Measurements from ENCODE around the gene CA7. TPM values are rescaled to one million over a fixed set of nuclear protein-coding genes. Genes with fewer than 3 reads are reported as not detected.

Gene CA7
- total RNA-seq, 1 donor from 2014 or later = not detected

DNA sequence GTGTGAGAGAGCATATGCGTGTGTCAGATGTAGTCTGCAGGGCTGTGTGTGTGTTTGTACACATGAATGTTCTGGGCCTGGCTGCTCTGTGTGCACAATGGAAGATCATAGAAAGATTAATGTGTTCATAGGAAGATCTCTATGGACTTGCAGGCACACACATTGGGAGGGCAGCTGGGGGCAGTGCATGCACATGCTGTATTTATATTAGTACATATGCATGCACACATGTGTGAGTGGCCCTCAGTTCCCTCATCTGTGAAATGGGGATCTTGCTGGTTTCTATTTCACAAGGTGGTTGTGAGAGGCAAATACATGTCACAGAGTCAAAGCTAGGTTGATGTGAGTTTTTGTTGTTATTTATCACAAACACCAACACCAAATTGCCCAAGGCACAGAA lies 2.1 kb downstream of the CA7 start:
- peaks cover 82% of the 10 kb centered on the region for H3K27me3 Mint-ChIP-seq (ENCODE audit: low read depth)
- no peak overlapping the region for H3K27ac Mint-ChIP-seq (ENCODE audit: unreplicated experiment)
- TF ChIP-seq, protein P1, sequence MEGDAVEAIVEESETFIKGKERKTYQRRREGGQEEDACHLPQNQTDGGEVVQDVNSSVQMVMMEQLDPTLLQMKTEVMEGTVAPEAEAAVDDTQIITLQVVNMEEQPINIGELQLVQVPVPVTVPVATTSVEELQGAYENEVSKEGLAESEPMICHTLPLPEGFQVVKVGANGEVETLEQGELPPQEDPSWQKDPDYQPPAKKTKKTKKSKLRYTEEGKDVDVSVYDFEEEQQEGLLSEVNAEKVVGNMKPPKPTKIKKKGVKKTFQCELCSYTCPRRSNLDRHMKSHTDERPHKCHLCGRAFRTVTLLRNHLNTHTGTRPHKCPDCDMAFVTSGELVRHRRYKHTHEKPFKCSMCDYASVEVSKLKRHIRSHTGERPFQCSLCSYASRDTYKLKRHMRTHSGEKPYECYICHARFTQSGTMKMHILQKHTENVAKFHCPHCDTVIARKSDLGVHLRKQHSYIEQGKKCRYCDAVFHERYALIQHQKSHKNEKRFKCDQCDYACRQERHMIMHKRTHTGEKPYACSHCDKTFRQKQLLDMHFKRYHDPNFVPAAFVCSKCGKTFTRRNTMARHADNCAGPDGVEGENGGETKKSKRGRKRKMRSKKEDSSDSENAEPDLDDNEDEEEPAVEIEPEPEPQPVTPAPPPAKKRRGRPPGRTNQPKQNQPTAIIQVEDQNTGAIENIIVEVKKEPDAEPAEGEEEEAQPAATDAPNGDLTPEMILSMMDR (conservative IDR thresholded peaks at IDR 0.05) = no peak
- DNase-seq (ENCODE audit: low read depth, low spot score) = no peak
- H3K4me1 Mint-ChIP-seq = no peaks in the 10 kb centered on the region
- no peaks in the 10 kb centered on the region for H3K9me3 Mint-ChIP-seq
- H3K36me3 Mint-ChIP-seq (ENCODE audit: low read depth) = no peaks in the 10 kb centered on the region
- peak overlapping the region; percentile 71 for H3K4me3 Mint-ChIP-seq

DNA sequence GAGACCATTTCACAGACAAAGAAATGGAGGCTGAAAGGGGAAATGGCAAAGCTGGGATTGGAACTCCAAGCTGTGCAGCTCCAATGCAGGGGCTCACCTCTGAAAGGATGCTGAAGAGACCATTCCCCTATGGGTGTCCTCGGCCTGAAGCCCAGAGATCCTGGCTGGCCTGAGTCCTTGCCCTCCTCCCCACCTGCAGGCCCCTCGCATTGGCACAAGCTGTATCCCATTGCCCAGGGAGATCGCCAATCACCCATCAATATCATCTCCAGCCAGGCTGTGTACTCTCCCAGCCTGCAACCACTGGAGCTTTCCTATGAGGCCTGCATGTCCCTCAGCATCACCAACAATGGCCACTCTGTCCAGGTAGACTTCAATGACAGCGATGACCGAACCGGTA lies 2.6 kb downstream of the CA7 start:
- no peaks in the 10 kb centered on the region for H3K9me3 Mint-ChIP-seq
- H3K27ac Mint-ChIP-seq (ENCODE audit: unreplicated experiment) = no peak overlapping the region
- no peak overlapping the region for H3K4me3 Mint-ChIP-seq
- no peak for DNase-seq (ENCODE audit: low read depth, low spot score)
- H3K4me1 Mint-ChIP-seq = no peaks in the 10 kb centered on the region
- TF ChIP-seq, protein P1 (conservative IDR thresholded peaks at IDR 0.05) = no peak
- no peaks in the 10 kb centered on the region for H3K36me3 Mint-ChIP-seq (ENCODE audit: low read depth)
- peaks cover 76% of the 10 kb centered on the region for H3K27me3 Mint-ChIP-seq (ENCODE audit: low read depth)

DNA sequence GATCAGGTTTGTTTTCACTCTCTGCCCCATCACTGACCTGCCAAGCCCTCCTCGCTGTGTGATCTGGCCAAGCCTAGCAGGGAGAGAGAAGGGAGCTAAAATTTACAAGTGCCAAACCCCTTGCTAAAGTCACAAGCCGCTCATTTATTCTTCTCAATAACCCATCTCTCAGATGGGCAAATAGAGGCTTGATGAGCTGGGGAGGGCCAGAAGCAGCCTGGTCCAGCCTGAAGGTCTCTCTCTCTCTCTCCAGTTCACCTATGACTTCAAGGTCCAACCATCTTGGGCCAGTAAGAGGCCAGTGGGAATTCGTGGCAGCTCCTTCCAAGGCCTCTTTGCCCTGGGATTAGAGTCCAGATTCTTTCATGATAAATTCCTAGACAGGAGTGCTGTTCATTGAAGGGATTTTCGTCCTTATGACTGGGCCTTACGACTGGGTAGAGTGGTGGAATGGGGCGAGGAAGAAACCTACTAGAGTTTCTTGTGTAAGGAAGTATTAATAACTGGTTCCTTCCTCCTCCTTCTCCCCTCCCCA lies 3.4 kb downstream of the CA7 start:
- DNase-seq (ENCODE audit: low read depth, low spot score) = no peak
- H3K4me1 Mint-ChIP-seq = no peaks in the 10 kb centered on the region

DNA sequence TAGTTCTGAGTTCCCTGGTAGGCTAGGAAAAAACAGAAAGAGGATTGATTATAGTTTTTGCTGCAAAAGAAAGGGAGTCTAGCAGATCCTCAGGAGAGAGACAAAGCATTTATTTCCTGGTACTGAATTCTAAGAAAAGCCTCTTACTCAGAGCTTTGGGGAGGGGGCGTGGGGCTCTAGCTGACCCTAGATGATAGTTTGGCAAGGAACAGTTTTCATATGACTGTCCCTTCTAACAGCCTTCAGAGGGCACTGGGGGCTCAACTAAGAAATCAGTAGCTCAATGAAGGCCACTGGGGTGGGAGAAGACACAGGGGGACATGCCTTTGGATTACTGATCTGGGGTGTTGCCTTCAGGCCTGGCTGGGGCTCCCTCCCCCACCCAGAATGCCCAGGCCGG lies 4.0 kb downstream of the CA7 start:
- H3K36me3 Mint-ChIP-seq (ENCODE audit: low read depth) = no peaks in the 10 kb centered on the region
- no peak overlapping the region for H3K4me3 Mint-ChIP-seq
- no peak for DNase-seq (ENCODE audit: low read depth, low spot score)
- H3K27ac Mint-ChIP-seq (ENCODE audit: unreplicated experiment) = no peak overlapping the region
- H3K4me1 Mint-ChIP-seq = no peaks in the 10 kb centered on the region
- TF ChIP-seq, protein P1 (conservative IDR thresholded peaks at IDR 0.05) = no peak
- peaks cover 63% of the 10 kb centered on the region for H3K27me3 Mint-ChIP-seq (ENCODE audit: low read depth)
- no peaks in the 10 kb centered on the region for H3K9me3 Mint-ChIP-seq

More for the DNA sequence above, 3.4 kb downstream of the CA7 start:
- Mint-ChIP-seq H3K36me3 (ENCODE audit: low read depth) (no peaks in the 10 kb centered on the region), H3K4me3 (no peak overlapping the region), H3K27ac (ENCODE audit: unreplicated experiment) (no peak overlapping the region), H3K9me3 (no peaks in the 10 kb centered on the region), H3K27me3 (ENCODE audit: low read depth) (peaks cover 69% of the 10 kb centered on the region)
- TF ChIP-seq, protein P1 (conservative IDR thresholded peaks at IDR 0.05) = no peak

DNA sequence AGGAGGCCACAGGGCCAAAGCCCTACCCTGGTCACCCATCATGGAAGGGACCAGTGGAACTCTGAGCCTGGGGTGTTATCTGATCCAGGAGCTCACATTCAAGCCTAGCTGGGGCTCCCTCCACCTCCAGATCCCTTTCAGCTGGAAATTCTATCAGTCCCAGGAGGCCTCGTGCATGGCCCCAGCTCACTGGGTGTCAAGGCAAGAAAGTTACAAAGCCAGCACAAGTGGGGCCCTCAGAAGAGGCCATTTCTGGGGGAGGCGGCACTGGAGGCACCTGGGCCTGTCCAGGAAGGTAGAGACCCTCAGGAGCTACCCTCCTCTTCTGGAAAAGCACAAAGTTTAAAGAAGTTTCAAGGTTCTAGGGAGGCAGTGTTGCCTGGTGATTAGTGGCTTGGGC lies 4.8 kb downstream of the CA7 start:
- H3K36me3 Mint-ChIP-seq (ENCODE audit: low read depth) = no peaks in the 10 kb centered on the region
- no peak for DNase-seq (ENCODE audit: low read depth, low spot score)
- no peaks in the 10 kb centered on the region for H3K9me3 Mint-ChIP-seq
- peaks cover 55% of the 10 kb centered on the region for H3K27me3 Mint-ChIP-seq (ENCODE audit: low read depth)
- no peaks in the 10 kb centered on the region for H3K4me1 Mint-ChIP-seq
- no peak overlapping the region for H3K4me3 Mint-ChIP-seq
- no peak overlapping the region for H3K27ac Mint-ChIP-seq (ENCODE audit: unreplicated experiment)
- TF ChIP-seq, protein P1 (conservative IDR thresholded peaks at IDR 0.05) = no peak

Data from neural crest cell (in vitro differentiated cells).